Esophagus squamous epithelium (tissue), 4 donors: ENCODE data around the gene FGF23.

Experiments
- CTCF ChIP-seq, 6 experiments: fragments of 450-650 bp in 4 of 6; fragments of 200-600 bp in 2 of 6; sonication (generic) in 2 of 6; IDR thresholded peaks; one replicate each; pipeline ENCODE4 v1.5.1; 2016 to 2019; ENCODE audit warnings: antibody characterized with exemption in 6 of 6, mild to moderate bottlenecking in 4 of 6, moderate library complexity in 4 of 6
- POLR2A ChIP-seq, 4 donors: fragments of 450-650 bp; IDR thresholded peaks; one replicate each; pipeline ENCODE4 v1.6.1; 2017; ENCODE audit warnings: antibody characterized with exemption in 4 of 4, mild to moderate bottlenecking in 4 of 4, moderate library complexity in 3 of 4

DNA sequence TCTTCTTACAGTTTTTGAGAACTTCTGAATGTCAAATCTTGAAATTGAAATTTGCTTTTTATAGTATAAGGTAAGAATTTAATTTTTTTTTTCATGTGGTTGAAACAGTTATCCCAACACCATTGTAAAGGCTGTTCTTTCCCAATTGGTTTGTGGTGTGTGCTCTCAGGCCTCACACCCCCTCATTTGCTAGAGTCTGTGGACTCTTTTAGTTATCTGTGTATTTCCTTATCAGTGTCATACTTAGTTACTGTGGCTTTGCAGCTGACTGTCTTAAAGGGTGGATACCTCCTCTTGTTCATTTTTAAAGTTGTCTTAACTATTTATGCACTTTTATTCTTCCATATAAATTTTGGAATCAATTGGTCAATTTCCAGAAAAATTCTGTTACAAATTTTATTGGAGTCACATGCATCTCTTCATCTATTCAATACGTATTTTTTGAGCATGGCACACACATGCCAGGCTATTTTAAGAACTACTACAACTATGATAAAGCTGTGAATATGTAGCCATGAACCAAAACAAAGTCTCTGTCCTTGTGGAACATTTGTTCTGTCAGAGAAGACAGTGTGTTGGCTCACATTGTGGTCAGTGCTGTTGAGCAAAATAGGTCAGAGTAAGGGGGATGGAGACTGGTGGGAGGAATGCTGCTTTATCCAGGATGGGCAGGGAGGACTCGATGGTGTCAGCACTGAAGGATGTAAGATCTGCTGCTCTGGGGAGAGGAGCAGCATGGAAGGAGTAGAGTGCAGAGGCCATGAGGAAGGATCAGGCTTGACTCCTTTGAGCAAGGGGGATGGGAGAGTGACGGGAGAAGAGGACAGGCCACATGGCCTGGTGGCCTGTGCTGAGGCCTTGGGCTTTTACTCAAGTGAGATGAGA is 24.1 kb downstream of the FGF23 start:
- TF ChIP-seq CTCF (IDR thresholded peaks at IDR 0.05) (no peak), POLR2A (IDR thresholded peaks at IDR 0.05) (no peak)
